Stimulated activated CD4-positive, alpha-beta T cell treated with anti-CD3 and anti-CD28 coated beads, Interleukin-4, amount 100 ng/mL, for 24 hours (primary cell): ENCODE measurements around the gene GPR183.

Experiments used
- DNase-seq: peaks from one replicate; pipeline ENCODE4 v3.0.0-alpha.2; 2020

The GPR183 gene

GRCh38 chr13:99307247-99307646 lies at the start of gene GPR183:
TSS of gene GPR183 (minus strand) at chr13:99307399. CDS start at chr13:99296145, 11,254 bp downstream.
- no peak for DNase-seq

GRCh38 chr13:99356262-99357091 lies 49.3 kb upstream of the GPR183 start:
- DNase-seq, result peak; percentile 47

- no peak for DNase-seq
Observed at GRCh38 chr13:99356012-99356261, 48.7 kb upstream of the GPR183 start.

- DNase-seq, result no peak
Observed at GRCh38 chr13:99355267-99356011, 48.2 kb upstream of the GPR183 start.

- peak; percentile 34 for DNase-seq
Observed at GRCh38 chr13:99354371-99354951, 47.3 kb upstream of the GPR183 start.

GRCh38 chr13:99353836-99354235 lies 46.6 kb upstream of the GPR183 start:
- peak; percentile 38 for DNase-seq

- DNase-seq, result no peak
Observed at GRCh38 chr13:99353246-99353600, 46.0 kb upstream of the GPR183 start.

- DNase-seq, result peak; percentile 55
Observed at GRCh38 chr13:99352351-99353245, 45.4 kb upstream of the GPR183 start.

GRCh38 chr13:99351772-99352171 lies 44.6 kb upstream of the GPR183 start:
- DNase-seq, result peak; percentile 54

- DNase-seq, result no peak
Observed at GRCh38 chr13:99350191-99350590, 43.0 kb upstream of the GPR183 start.

GRCh38 chr13:99347911-99348451 lies 40.8 kb upstream of the GPR183 start:
- DNase-seq, result no peak

GRCh38 chr13:99347335-99347878 lies 40.2 kb upstream of the GPR183 start:
- DNase-seq, result no peak

- DNase-seq, result no peak
Observed at GRCh38 chr13:99346335-99347042, 39.3 kb upstream of the GPR183 start.

- no peak for DNase-seq
Observed at GRCh38 chr13:99345345-99345744, 38.1 kb upstream of the GPR183 start.

GRCh38 chr13:99344610-99345208 lies 37.5 kb upstream of the GPR183 start:
- no peak for DNase-seq

GRCh38 chr13:99342723-99343315 lies 35.6 kb upstream of the GPR183 start:
- DNase-seq, result no peak

- DNase-seq, result no peak
Observed at GRCh38 chr13:99341969-99342722, 34.9 kb upstream of the GPR183 start.

- DNase-seq, result no peak
Observed at GRCh38 chr13:99340638-99341037, 33.4 kb upstream of the GPR183 start.

- peak; percentile 58 for DNase-seq
Observed at GRCh38 chr13:99339736-99340397, 32.7 kb upstream of the GPR183 start.
